Measurements from ENCODE around the gene RNF144A. TPM values are rescaled to one million over a fixed set of nuclear protein-coding genes. Genes with fewer than 3 reads are reported as not detected.

RNF144A gene
- total RNA-seq, 2 experiments from 2014 or later: 38.6 to 42.7 TPM

GRCh38 chr2:7026742-7027141, 109.5 kb downstream of the RNF144A start:
- ATAC-seq (no peak), DNase-seq (no peak)
- CTCF ChIA-PET: interaction anchor here (0.7 kb wide), 1 partner anchor 18 kb away, joined by 3 read pairs; no protein-coding TSS in a partner anchor
- H3K4me3 Mint-ChIP-seq: no peak overlapping the region
- no peak overlapping the region for H3K27ac Mint-ChIP-seq
- no peaks in the 10 kb centered on the region for H3K27me3 Mint-ChIP-seq
- intact Hi-C loops (cut with DNase I, micrococcal nuclease): no loop called here
- H3K36me3 Mint-ChIP-seq (ENCODE audit: low read depth): peaks cover 36% of the 10 kb centered on the region
- POLR2A ChIA-PET: no interaction called here
- H3K9me3 Mint-ChIP-seq (ENCODE audit: low read depth): no peaks in the 10 kb centered on the region
- H3K4me1 Mint-ChIP-seq: peaks cover 10% of the 10 kb centered on the region

DNA sequence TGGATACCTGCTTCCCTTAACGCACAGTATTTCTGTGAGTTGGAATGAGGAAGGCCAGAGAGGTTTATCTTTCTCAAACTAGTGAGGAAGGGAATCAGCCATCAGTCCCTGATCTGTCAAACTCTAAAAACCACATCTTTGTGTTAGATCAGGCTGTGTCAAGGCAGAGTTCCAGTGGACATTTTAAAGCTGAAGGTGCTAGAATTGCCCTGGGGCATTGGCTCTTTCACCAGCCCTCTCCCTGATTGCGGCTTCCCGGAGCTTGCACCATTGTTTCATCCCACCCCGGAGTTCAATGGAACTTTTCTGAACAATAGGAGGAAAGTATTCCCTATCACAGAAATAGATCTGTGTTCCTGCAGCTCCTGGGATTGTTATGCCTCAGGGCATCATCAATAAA, 110.2 kb downstream of the RNF144A start:
- H3K27me3 Mint-ChIP-seq: no peaks in the 10 kb centered on the region
- H3K4me1 Mint-ChIP-seq: peaks cover 11% of the 10 kb centered on the region
- no peaks in the 10 kb centered on the region for H3K9me3 Mint-ChIP-seq (ENCODE audit: low read depth)
- DNase-seq (no peak), ATAC-seq (no peak)
- peaks cover 37% of the 10 kb centered on the region for H3K36me3 Mint-ChIP-seq (ENCODE audit: low read depth)
- H3K27ac Mint-ChIP-seq: no peak overlapping the region
- CTCF ChIA-PET: interaction anchor here (0.6 kb wide), 1 partner anchor 21 kb away, joined by 3 read pairs; no protein-coding TSS in a partner anchor
- intact Hi-C loops (cut with DNase I, micrococcal nuclease): no loop called here
- POLR2A ChIA-PET: no interaction called here
- H3K4me3 Mint-ChIP-seq: no peak overlapping the region

DNA sequence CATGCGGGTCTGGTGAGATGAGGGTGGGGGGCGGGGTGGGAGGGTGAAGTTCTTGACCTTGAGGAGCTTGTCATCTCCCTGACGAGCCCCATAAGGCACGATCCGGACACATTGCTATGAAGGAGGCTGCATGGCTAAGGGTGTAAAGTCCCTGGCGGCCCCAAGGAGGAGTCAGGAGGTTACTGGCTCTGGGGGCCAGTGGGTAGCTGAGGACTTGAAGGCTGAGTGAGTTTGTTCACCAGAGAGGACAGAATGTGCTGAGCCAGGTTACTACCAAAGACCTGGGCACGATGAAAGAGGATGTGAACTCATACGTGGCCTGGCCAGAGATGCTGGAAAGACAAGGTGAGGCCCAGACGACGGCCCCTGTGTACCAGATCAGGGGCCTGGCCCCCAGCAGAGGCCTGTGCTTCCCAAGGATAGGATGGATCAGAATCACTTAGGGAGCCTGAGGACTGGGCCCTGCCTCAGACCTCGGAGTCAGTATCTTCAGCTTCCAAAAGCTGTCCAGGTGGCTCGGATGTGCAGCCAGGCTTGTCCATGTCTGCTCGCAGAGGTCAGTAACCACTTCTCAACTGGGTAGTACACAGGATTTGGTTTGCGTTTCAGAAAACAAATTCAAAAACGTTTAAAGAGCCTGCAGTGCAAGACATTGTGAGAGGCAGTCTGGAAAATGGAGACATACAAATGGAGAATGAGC, 110.9 kb downstream of the RNF144A start:
- ATAC-seq (no peak), DNase-seq (no peak)
- H3K9me3 Mint-ChIP-seq (ENCODE audit: low read depth): no peaks in the 10 kb centered on the region
- POLR2A ChIA-PET: no interaction called here
- peak overlapping the region; percentile 49 for H3K27ac Mint-ChIP-seq
- H3K27me3 Mint-ChIP-seq: no peaks in the 10 kb centered on the region
- CTCF ChIA-PET: interaction anchor here (5.3 kb wide), 1 partner anchor 16 kb away, joined by 25 read pairs; no protein-coding TSS in a partner anchor
- peaks cover 11% of the 10 kb centered on the region for H3K4me1 Mint-ChIP-seq
- no peak overlapping the region for H3K4me3 Mint-ChIP-seq
- H3K36me3 Mint-ChIP-seq (ENCODE audit: low read depth): peaks cover 37% of the 10 kb centered on the region
- intact Hi-C loops (cut with DNase I, micrococcal nuclease): no loop called here

DNA sequence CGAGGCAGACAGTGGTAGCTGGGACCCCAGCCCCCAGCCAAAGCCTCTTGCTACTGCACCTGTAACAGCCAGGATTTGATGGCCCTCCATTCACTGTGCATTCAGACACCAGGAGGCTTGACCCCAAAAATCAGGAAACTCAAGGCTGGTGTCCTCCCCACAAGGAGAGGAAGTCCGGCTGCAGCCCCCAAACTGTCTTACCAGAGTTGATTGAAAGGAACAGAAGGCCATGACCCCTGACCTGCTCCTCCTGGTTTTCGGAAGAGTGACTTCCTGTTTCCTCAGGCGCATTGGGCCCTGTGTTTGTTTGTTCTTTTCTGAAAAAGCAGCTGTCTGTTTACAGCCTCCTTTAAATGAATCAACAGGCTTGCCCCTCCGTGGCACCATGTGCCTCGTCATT, 111.6 kb downstream of the RNF144A start:
- CTCF ChIA-PET: interaction anchor here (5.3 kb wide), 1 partner anchor 15 kb away, joined by 25 read pairs; no protein-coding TSS in a partner anchor
- no peak overlapping the region for H3K4me3 Mint-ChIP-seq
- peaks cover 38% of the 10 kb centered on the region for H3K36me3 Mint-ChIP-seq (ENCODE audit: low read depth)
- H3K9me3 Mint-ChIP-seq (ENCODE audit: low read depth): no peaks in the 10 kb centered on the region
- POLR2A ChIA-PET: no interaction called here
- DNase-seq: no peak
- intact Hi-C loops (cut with DNase I, micrococcal nuclease): no loop called here
- peaks cover 11% of the 10 kb centered on the region for H3K4me1 Mint-ChIP-seq
- no peaks in the 10 kb centered on the region for H3K27me3 Mint-ChIP-seq
- H3K27ac Mint-ChIP-seq: no peak overlapping the region
- ATAC-seq: no peak

DNA sequence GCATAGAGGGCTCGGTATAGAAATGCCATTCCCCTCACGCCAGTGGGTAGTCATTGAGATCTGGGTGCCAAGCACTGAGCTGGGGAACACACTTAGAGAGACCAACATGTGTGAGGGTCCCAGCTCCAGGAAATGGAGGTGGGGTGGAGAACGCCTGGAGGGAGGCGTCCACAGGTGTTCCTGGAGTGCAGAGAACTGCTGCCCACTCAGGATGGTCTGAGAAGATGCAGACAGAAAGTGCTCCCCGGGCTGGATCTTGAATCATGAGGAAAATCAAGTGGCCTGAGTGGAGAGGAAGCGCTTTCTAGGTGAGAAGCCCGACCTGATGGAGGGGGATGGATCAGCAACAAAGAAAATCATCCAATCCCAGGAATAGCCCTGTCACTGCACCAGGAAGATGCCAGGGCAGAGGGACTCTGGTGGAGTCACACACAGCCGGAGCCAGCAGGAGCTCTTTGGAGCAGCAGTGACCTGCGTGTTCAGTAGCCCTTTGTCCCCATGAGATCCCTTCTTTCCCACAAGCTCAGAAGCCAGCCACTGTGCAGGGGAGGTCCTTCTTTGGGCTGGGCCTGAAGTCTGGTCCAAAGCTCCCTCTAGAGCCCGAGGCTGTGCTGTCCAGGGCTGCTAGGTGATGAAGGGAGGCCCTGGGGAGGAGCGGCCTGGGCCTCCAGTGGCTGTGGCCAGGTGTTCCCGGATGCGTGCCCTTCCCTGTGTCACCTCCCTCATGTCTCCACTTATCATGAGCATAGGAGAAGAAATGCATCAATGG, 112.3 kb downstream of the RNF144A start:
- DNase-seq: no peak
- no peak overlapping the region for H3K27ac Mint-ChIP-seq

GRCh38 chr2:7030810-7031209, 113.6 kb downstream of the RNF144A start:
- ChIA-PET CTCF (interaction anchor here (5.3 kb wide), 1 partner anchor 13 kb away, joined by 25 read pairs; no protein-coding TSS in a partner anchor), POLR2A (no interaction called here)
- Mint-ChIP-seq H3K36me3 (ENCODE audit: low read depth) (peaks cover 39% of the 10 kb centered on the region), H3K9me3 (ENCODE audit: low read depth) (no peaks in the 10 kb centered on the region), H3K27me3 (no peaks in the 10 kb centered on the region), H3K4me3 (no peak overlapping the region), H3K27ac (no peak overlapping the region), H3K4me1 (peaks cover 11% of the 10 kb centered on the region)
- intact Hi-C loops (cut with DNase I, micrococcal nuclease): no loop called here
- DNase-seq (no peak), ATAC-seq (no peak)

More for the DNA sequence above, 112.3 kb downstream of the RNF144A start:
- CTCF ChIA-PET: interaction anchor here (5.3 kb wide), 1 partner anchor 14 kb away, joined by 25 read pairs; no protein-coding TSS in a partner anchor
- H3K36me3 Mint-ChIP-seq (ENCODE audit: low read depth): peaks cover 39% of the 10 kb centered on the region
- ATAC-seq: no peak
- H3K27me3 Mint-ChIP-seq: no peaks in the 10 kb centered on the region
- H3K9me3 Mint-ChIP-seq (ENCODE audit: low read depth): no peaks in the 10 kb centered on the region
- POLR2A ChIA-PET: no interaction called here
- H3K4me3 Mint-ChIP-seq: no peak overlapping the region
- intact Hi-C loops (cut with DNase I, micrococcal nuclease): no loop called here
- peaks cover 11% of the 10 kb centered on the region for H3K4me1 Mint-ChIP-seq

DNA sequence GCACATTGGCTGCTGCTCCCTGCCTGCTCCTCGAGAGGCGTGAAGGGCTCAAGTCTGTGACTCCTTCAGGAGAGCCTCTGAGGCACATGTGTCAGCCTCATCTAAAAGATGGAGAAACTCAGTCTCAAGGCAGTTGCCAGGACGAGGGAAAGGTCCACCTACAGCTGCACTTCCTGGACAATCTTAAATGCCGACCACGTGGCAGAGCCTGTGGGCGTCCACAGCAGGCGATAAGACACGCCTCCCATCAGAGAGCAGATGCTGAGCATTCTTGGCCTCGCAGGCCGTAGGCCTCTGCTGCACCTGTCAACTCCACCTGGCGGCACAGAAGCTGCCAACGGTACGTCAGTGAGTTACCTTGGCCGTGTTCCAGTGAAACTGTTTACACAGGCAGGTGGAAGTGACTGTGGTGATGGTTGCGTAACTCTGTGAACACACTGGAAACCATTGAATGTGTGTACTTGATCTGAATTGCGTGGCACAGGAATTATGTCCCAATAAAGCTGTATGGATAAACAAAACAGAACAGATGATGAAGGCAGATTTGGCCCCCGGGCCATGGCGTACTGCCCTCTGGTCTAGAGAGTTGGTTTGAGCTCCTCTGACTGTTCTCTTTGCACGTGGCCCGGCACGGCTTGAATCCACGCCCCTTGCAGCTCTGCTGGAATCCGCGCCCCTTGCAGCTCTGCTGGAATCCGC, 114.5 kb downstream of the RNF144A start:
- no peaks in the 10 kb centered on the region for H3K9me3 Mint-ChIP-seq (ENCODE audit: low read depth)
- ATAC-seq (peak; percentile 68), DNase-seq (peak; percentile 48)
- intact Hi-C loops (cut with DNase I, micrococcal nuclease): no loop called here
- H3K27ac Mint-ChIP-seq: peak overlapping the region; percentile 53
- H3K4me3 Mint-ChIP-seq: no peak overlapping the region
- peaks cover 38% of the 10 kb centered on the region for H3K36me3 Mint-ChIP-seq (ENCODE audit: low read depth)
- ChIA-PET POLR2A (no interaction called here), CTCF (interaction anchor here (0.5 to 5.3 kb wide), 8 partner anchors 12 to 543 kb away, joined by 3 to 25 read pairs (median 3); no protein-coding TSS in a partner anchor)
- no peaks in the 10 kb centered on the region for H3K27me3 Mint-ChIP-seq
- H3K4me1 Mint-ChIP-seq: peaks cover 11% of the 10 kb centered on the region

- DNase-seq (no peak), ATAC-seq (no peak)
- CTCF ChIA-PET: interaction anchor here (0.5 to 5.3 kb wide), 7 partner anchors 11 to 542 kb away, joined by 3 to 25 read pairs (median 3); no protein-coding TSS in a partner anchor
- H3K9me3 Mint-ChIP-seq (ENCODE audit: low read depth): no peaks in the 10 kb centered on the region
- H3K27ac Mint-ChIP-seq: no peak overlapping the region
- POLR2A ChIA-PET: no interaction called here
- H3K4me3 Mint-ChIP-seq: no peak overlapping the region
- H3K36me3 Mint-ChIP-seq (ENCODE audit: low read depth): peaks cover 36% of the 10 kb centered on the region
- intact Hi-C loops (cut with DNase I, micrococcal nuclease): no loop called here
- peaks cover 11% of the 10 kb centered on the region for H3K4me1 Mint-ChIP-seq
- no peaks in the 10 kb centered on the region for H3K27me3 Mint-ChIP-seq
Observed at GRCh38 chr2:7032371-7032770, 115.2 kb downstream of the RNF144A start.

- ChIA-PET POLR2A (no interaction called here), CTCF (interaction anchor here (0.7 to 5.3 kb wide), 3 partner anchors 10 to 164 kb away, joined by 4 to 25 read pairs (median 5); no protein-coding TSS in a partner anchor)
- no peak for DNase-seq
- peaks cover 11% of the 10 kb centered on the region for H3K4me1 Mint-ChIP-seq
- no peak overlapping the region for H3K4me3 Mint-ChIP-seq
- H3K27me3 Mint-ChIP-seq: no peaks in the 10 kb centered on the region
- peaks cover 39% of the 10 kb centered on the region for H3K36me3 Mint-ChIP-seq (ENCODE audit: low read depth)
- no peak for ATAC-seq
- H3K27ac Mint-ChIP-seq: no peak overlapping the region
- intact Hi-C loops (cut with DNase I, micrococcal nuclease): no loop called here
- H3K9me3 Mint-ChIP-seq (ENCODE audit: low read depth): no peaks in the 10 kb centered on the region
Observed at GRCh38 chr2:7033136-7033960, 116.1 kb downstream of the RNF144A start.

DNA sequence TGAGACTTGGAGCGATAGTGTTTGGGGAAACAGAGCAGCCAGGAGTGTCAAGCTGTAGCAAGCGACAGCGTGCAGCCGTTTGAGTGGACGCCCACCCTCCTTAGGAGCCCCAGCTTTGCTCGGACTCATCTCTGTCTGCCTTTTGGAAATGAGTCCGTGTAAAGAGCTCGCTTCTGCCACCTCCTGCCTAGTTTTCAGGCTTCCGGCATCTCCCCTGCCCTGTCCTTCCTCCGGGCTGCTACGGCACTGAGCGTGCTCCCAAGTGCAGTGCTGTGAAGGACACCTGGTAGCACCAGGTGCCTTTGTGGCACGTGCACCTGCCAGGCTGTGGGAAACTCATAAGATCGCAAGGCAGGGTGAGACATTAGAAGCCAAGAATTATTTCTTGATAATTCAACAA, 117.1 kb downstream of the RNF144A start:
- intact Hi-C loops (cut with DNase I, micrococcal nuclease): no loop called here
- no peak overlapping the region for H3K27ac Mint-ChIP-seq
- peaks cover 38% of the 10 kb centered on the region for H3K36me3 Mint-ChIP-seq (ENCODE audit: low read depth)
- no peak for ATAC-seq
- H3K4me1 Mint-ChIP-seq: peaks cover 9% of the 10 kb centered on the region
- no peaks in the 10 kb centered on the region for H3K9me3 Mint-ChIP-seq (ENCODE audit: low read depth)
- H3K27me3 Mint-ChIP-seq: no peaks in the 10 kb centered on the region
- no peak overlapping the region for H3K4me3 Mint-ChIP-seq
- CTCF ChIA-PET: no interaction called here
- no peak for DNase-seq
- POLR2A ChIA-PET: no interaction called here

DNA sequence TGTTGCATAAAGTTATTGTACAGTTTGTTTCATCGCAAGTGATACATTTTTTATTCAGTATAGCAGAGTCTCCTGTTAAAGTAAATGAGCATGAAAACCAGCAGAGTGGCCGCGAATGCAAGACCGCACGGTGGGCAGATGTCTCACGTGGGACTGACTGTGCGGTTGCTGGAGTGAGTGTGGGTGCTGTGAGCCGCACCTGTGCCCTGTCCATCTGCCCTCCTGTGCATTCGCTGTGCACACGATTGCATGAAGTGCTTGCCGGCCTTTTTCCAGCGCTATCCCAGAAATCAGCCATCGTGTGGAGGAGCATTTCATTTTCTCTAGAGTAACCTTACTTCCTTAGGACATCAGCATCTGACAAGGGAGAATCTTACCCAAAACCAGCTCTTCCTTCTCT, 118.7 kb downstream of the RNF144A start:
- H3K4me3 Mint-ChIP-seq: no peak overlapping the region
- H3K9me3 Mint-ChIP-seq (ENCODE audit: low read depth): no peaks in the 10 kb centered on the region
- peaks cover 9% of the 10 kb centered on the region for H3K4me1 Mint-ChIP-seq
- DNase-seq: no peak
- H3K27me3 Mint-ChIP-seq: no peaks in the 10 kb centered on the region
- CTCF ChIA-PET: interaction anchor here (0.7 to 1.7 kb wide), 6 partner anchors 11 to 139 kb away, joined by 3 to 5 read pairs (median 4); no protein-coding TSS in a partner anchor
- H3K27ac Mint-ChIP-seq: no peak overlapping the region
- intact Hi-C loops (cut with DNase I, micrococcal nuclease): no loop called here
- no peak for ATAC-seq
- POLR2A ChIA-PET: no interaction called here
- peaks cover 35% of the 10 kb centered on the region for H3K36me3 Mint-ChIP-seq (ENCODE audit: low read depth)

Data from activated CD4-positive, alpha-beta T cell treated with anti-CD3 and anti-CD28 coated beads for 36 hours (primary cell).